Large intestine (tissue), 3 donors: ENCODE measurements around the gene DGKG. TPM values are rescaled to one million over a fixed set of nuclear protein-coding genes. Genes with fewer than 3 reads are reported as not detected.

Experiments
- DNase-seq, 2 donors: peaks; one replicate each; pipeline versions ENCODE4 v3.0.0 to v3.0.0-alpha.2; 2013
- H3K27ac ChIP-seq: one replicate; pipeline ENCODE4 v1.5.1; 2013; ENCODE audit warnings: low read length
- H3K27me3 ChIP-seq: 2 replicates; pipeline ENCODE4 v1.6.1; 2013; ENCODE audit warnings: low read length; ENCODE audit not compliant: control insufficient read depth, insufficient read depth
- H3K36me3 ChIP-seq: 2 replicates; pipeline ENCODE4 v1.6.1; 2013; ENCODE audit warnings: low read length; ENCODE audit not compliant: control insufficient read depth, insufficient read depth
- H3K4me1 ChIP-seq: one replicate; pipeline ENCODE4 v1.6.1; 2013; ENCODE audit warnings: low read length; ENCODE audit not compliant: control insufficient read depth, insufficient read depth
- H3K4me3 ChIP-seq: one replicate; pipeline ENCODE4 v1.5.1; 2013; ENCODE audit warnings: low read length
- H3K9me3 ChIP-seq: one replicate; pipeline ENCODE4 v1.6.1; 2013; ENCODE audit warnings: mild to moderate bottlenecking, low read depth, low read length, moderate library complexity; ENCODE audit not compliant: control insufficient read depth
- WGBS: methylation state at CpG from one replicate; pipeline ENCODE4 v1.1.5; 2013; ENCODE audit warnings: low lambda C conversion rate; ENCODE audit not compliant: insufficient coverage; 5-methylcytosine and 5-hydroxymethylcytosine counted together
- polyA plus RNA-seq: library from polyadenylated mRNA; unstranded; fragments of 120-200 nt; gene quantifications from one replicate; pipeline ENCODE4 v1.2.1, GENCODE V29; 2013

The DGKG gene
- polyA plus RNA-seq, 1 donor = 4.8 TPM

- Histone ChIP-seq H3K4me1 (no peaks in the 10 kb centered on the region), H3K27me3 (peaks cover 13% of the 10 kb centered on the region), H3K27ac (no peak overlapping the region), H3K36me3 (no peaks in the 10 kb centered on the region), H3K9me3 (no peaks in the 10 kb centered on the region), H3K4me3 (no peak overlapping the region)
- WGBS = 80% methylated on average over 1 of the region's 10 CpGs
- DNase-seq = peak; percentile 21 to 31
Observed at GRCh38 chr3:186277268-186277909, 84.6 kb downstream of the DGKG start.

GRCh38 chr3:186275436-186275835 is 86.6 kb downstream of the DGKG start:
- H3K9me3 ChIP-seq = no peaks in the 10 kb centered on the region
- no CpG with 5 or more reads among the region's 5 CpGs for WGBS
- H3K4me1 ChIP-seq = no peaks in the 10 kb centered on the region
- DNase-seq = no peak
- H3K4me3 ChIP-seq = no peak overlapping the region
- H3K27ac ChIP-seq = no peak overlapping the region
- peaks cover 10% of the 10 kb centered on the region for H3K27me3 ChIP-seq
- no peaks in the 10 kb centered on the region for H3K36me3 ChIP-seq

- no peak for DNase-seq
- H3K4me3 ChIP-seq = no peak overlapping the region
- H3K4me1 ChIP-seq = no peaks in the 10 kb centered on the region
- H3K27ac ChIP-seq = no peak overlapping the region
- no peaks in the 10 kb centered on the region for H3K9me3 ChIP-seq
- 100% methylated on average over 3 of the region's 16 CpGs for WGBS
- no peaks in the 10 kb centered on the region for H3K36me3 ChIP-seq
- peaks cover 8% of the 10 kb centered on the region for H3K27me3 ChIP-seq
Observed at GRCh38 chr3:186273586-186273985, 88.4 kb downstream of the DGKG start.

DNA sequence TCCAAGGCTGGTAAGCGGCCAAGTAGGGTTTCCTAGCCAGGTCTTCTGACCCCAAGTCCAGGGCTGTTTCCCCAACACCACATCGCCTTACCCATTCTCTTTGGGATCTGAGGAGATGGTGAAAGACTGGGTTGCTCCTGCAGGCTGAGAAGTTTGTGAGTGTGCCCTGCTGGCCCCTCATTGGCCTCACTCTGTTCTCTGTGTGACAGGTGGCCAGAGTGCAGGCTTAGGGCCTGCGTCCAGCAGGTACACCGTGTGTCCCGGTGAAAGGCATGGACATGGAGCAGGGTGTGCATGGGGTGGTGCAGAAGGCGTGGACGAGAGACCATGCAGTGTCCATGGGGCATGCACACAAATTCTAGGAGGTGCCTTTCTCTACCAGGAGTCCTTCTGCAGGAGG is 91.3 kb downstream of the DGKG start:
- WGBS = no CpG with 5 or more reads among the region's 7 CpGs

GRCh38 chr3:186268616-186269448 is 93.2 kb downstream of the DGKG start:
- Histone ChIP-seq H3K4me3 (no peak overlapping the region), H3K27ac (no peak overlapping the region), H3K9me3 (no peaks in the 10 kb centered on the region), H3K36me3 (no peaks in the 10 kb centered on the region), H3K27me3 (peaks cover 7% of the 10 kb centered on the region), H3K4me1 (no peaks in the 10 kb centered on the region)
- no peak for DNase-seq
- WGBS = no CpG with 5 or more reads among the region's 29 CpGs

More for the DNA sequence above, 91.3 kb downstream of the DGKG start:
- Histone ChIP-seq H3K9me3 (no peaks in the 10 kb centered on the region), H3K4me3 (no peak overlapping the region), H3K4me1 (no peaks in the 10 kb centered on the region), H3K27ac (no peak overlapping the region), H3K27me3 (peaks cover 7% of the 10 kb centered on the region), H3K36me3 (no peaks in the 10 kb centered on the region)
- no peak for DNase-seq

GRCh38 chr3:186267758-186268157 is 94.3 kb downstream of the DGKG start:
- H3K9me3 ChIP-seq = no peaks in the 10 kb centered on the region

DNA sequence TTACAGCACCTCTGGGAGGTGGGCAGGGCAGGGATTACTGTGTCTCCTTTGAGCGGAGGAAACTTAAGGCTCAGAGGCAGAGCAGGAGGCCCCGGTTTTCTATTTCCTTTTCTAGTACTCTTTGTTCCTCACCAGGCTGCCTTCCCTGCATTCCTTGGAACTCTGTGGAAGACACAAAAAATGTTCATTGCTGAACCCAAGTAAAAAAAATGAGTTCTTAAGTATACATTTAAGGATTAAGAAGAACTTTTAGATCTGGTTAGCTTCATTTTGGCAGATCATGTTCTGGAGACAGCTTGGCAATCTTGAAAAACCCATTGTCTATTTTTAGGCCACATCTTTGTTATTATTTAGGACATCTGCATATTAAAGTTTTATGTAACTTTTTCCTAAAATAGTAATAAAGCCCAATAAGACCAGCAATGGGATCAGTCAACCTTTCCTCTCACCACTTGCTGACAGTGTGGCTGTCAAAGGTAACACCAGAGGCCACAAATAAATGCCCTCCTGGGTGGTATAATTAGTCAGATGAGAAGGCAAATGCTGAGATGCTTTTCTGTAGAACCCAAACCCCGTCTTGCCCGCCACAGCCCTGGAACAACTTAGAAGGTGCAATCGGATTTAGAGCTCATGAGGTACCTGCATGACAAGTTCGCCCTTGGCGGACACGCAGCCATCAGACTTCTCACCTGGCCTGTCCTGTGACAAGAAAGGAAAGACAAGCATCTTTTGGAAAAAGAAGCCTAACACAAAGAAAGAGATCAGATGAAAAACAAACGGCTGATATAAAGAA is 97.2 kb downstream of the DGKG start:
- no peak for DNase-seq
- Histone ChIP-seq H3K36me3 (no peaks in the 10 kb centered on the region), H3K4me1 (no peaks in the 10 kb centered on the region), H3K27ac (no peak overlapping the region), H3K27me3 (peaks cover 13% of the 10 kb centered on the region), H3K4me3 (no peak overlapping the region), H3K9me3 (no peaks in the 10 kb centered on the region)
- no CpG with 5 or more reads among the region's 9 CpGs for WGBS

More at GRCh38 chr3:186267758-186268157, 94.3 kb downstream of the DGKG start:
- Histone ChIP-seq H3K36me3 (no peaks in the 10 kb centered on the region), H3K27ac (no peak overlapping the region), H3K27me3 (peaks cover 7% of the 10 kb centered on the region), H3K4me1 (no peaks in the 10 kb centered on the region), H3K4me3 (no peak overlapping the region)
- DNase-seq = no peak
- no CpG with 5 or more reads among the region's 6 CpGs for WGBS

DNA sequence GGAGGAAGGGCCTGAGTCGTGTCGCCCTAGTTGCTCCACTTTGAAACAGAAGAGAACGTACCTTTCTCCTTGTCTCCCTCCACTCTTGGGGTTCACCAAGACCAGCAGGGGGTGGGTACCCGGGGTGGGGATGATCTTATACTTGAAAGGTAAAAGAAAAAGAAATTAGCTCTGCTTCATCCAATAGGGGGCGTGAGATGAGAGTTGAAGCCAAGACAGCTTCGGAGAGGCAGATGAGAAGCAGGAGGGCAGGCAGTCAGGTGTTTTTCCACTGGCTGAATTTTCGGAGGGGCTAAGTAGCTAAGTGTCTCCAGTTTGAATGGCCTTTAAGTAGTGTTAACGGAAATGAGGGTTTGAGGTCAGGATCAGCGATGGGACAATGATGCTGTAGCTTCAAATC is 100.4 kb downstream of the DGKG start:
- no CpG with 5 or more reads among the region's 9 CpGs for WGBS
- H3K4me3 ChIP-seq = no peak overlapping the region
- H3K36me3 ChIP-seq = no peaks in the 10 kb centered on the region
- H3K27ac ChIP-seq = no peak overlapping the region
- DNase-seq = no peak
- no peaks in the 10 kb centered on the region for H3K9me3 ChIP-seq
- peaks cover 18% of the 10 kb centered on the region for H3K27me3 ChIP-seq
- H3K4me1 ChIP-seq = no peaks in the 10 kb centered on the region

DNA sequence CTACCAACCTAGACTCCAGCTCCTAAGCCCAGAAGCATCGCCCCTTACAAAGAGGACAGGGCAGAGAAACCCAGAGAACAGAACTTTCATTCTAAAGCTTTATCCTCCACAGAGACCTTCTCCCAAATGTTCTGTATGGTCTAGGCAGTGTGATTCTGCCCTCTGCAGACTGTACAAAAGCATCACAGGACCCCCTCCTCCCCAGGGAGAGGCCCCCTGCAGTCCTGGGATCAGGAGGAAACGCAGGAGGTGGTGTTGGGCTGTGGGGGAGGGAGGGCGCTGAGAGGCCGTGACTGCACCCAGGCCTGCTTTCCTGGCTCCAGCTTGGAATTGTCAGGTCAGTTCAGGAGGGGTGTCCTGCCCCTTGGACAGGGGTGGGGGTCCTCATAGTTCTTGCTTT is 101.3 kb downstream of the DGKG start:
- DNase-seq = no peak
- Histone ChIP-seq H3K27me3 (peaks cover 25% of the 10 kb centered on the region), H3K4me1 (no peaks in the 10 kb centered on the region), H3K27ac (no peak overlapping the region), H3K9me3 (no peaks in the 10 kb centered on the region), H3K36me3 (no peaks in the 10 kb centered on the region), H3K4me3 (no peak overlapping the region)
- no CpG with 5 or more reads among the region's 4 CpGs for WGBS

DNA sequence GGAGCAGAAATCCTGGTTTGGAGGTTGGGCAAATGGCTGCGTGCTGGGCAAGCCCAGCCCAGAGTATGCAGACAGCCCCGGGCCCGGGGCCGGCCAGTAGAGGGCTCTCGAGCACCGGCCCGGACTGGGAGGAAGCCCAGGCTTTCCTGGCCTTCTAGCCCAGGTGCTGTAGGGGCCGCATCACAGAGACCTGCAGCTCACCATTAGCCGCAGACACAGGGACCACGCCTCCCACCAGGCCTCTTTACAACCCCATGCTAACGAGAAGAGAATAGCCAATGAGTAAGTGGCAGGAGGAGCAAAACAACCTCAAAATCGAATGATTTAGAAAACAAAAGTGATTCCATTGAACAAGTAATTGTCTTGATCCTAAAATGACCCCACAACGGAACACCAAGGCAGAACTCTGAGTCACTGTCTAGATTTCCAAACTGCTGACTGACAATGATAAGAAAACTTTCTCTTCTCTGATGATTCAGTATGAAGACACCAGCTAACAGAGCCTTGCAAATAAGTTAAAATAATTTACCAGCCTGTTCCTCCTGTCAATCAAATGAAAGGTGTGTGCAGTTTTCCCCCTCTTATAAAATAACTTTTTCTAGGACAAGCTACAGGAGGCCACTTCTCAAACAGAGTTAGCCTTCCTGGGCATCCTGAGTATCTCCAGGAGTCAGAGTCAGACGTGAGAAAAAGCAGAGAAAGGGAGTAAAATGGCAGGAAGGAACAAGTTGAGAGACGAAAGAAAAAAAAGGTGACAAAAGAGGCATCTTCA is 102.2 kb downstream of the DGKG start:
- WGBS = 90% methylated on average over 2 of the region's 15 CpGs
- peak; percentile 62 to 64 for DNase-seq
- Histone ChIP-seq H3K4me3 (no peak overlapping the region), H3K27ac (no peak overlapping the region), H3K4me1 (no peaks in the 10 kb centered on the region), H3K9me3 (no peaks in the 10 kb centered on the region), H3K27me3 (peaks cover 28% of the 10 kb centered on the region), H3K36me3 (no peaks in the 10 kb centered on the region)
